ENCODE data around the gene SMIM23.

GRCh38 chr5:171750311-171750788 is 35.3 kb upstream of the SMIM23 start:
- TF ChIP-seq ZFP3 (CRISPR knock-in tag; IDR thresholded peaks at IDR 0.05) (no peak), TCF4 (CRISPR knock-in tag; IDR thresholded peaks at IDR 0.05; ENCODE audit: borderline replicate concordance) (no peak), ESRRG (CRISPR knock-in tag; IDR thresholded peaks at IDR 0.05) (no peak)

All from SK-N-SH treated with all-trans-retinoic acid at 6 μM for 48 hours (cell line).